D721Med (cell line): ENCODE results near the gene ACVR1B.

Source experiments
- DNase-seq: peaks from one replicate; pipeline ENCODE4 v3.0.0; 2011; ENCODE audit warnings: low spot score; ENCODE audit not compliant: insufficient read length
- FAIRE-seq: peaks from 2 replicates; lab custom pipeline; 2011; peaks lifted over from hg19 to GRCh38; lab: Jason Lieb, UNC
- TF ChIP-seq, protein P1 (sequence below): IDR thresholded peaks from 2 replicates; pipeline ENCODE4 v1.5.1; 2012; ENCODE audit warnings: mild to moderate bottlenecking, control low read depth; ENCODE audit not compliant: insufficient read depth; ENCODE audit errors: missing control alignments

Gene ACVR1B

GRCh38 chr12:51972422-51972812 is 20.9 kb downstream of the ACVR1B start:
- TF ChIP-seq, protein P1, sequence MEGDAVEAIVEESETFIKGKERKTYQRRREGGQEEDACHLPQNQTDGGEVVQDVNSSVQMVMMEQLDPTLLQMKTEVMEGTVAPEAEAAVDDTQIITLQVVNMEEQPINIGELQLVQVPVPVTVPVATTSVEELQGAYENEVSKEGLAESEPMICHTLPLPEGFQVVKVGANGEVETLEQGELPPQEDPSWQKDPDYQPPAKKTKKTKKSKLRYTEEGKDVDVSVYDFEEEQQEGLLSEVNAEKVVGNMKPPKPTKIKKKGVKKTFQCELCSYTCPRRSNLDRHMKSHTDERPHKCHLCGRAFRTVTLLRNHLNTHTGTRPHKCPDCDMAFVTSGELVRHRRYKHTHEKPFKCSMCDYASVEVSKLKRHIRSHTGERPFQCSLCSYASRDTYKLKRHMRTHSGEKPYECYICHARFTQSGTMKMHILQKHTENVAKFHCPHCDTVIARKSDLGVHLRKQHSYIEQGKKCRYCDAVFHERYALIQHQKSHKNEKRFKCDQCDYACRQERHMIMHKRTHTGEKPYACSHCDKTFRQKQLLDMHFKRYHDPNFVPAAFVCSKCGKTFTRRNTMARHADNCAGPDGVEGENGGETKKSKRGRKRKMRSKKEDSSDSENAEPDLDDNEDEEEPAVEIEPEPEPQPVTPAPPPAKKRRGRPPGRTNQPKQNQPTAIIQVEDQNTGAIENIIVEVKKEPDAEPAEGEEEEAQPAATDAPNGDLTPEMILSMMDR = no peak
- FAIRE-seq (no peak), DNase-seq (no peak)

GRCh38 chr12:51972849-51973273 is 21.4 kb downstream of the ACVR1B start:
- no peak for DNase-seq
- TF ChIP-seq, protein P1 = no peak

GRCh38 chr12:51973560-51973959 is 22.1 kb downstream of the ACVR1B start:
- FAIRE-seq = no peak
- TF ChIP-seq, protein P1 = no peak
- DNase-seq = no peak

More at GRCh38 chr12:51972849-51973273, 21.4 kb downstream of the ACVR1B start:
- no peak for FAIRE-seq

DNA sequence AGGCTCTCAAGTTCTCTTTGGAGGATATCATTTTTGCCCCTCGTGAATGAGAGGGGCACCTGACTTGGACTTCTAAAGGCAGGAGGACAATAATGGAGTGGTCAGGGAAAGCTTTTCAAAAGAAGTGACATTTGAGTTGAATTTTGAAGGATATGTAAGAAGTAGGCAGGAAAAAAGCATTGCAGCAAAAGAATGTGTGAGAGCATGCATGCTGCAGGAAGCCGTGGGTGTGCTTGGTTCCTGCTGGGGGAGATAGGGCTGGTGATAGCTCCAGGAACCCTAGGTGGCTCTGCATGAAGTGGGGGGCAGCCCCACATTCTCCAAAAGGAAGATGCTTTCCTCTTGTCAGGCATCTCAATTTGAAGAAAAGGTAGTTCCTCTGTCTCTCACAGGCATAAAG is 23.1 kb downstream of the ACVR1B start:
- TF ChIP-seq, protein P1 = no peak
- DNase-seq (no peak), FAIRE-seq (no peak)

- no peak for FAIRE-seq
- DNase-seq = no peak
- TF ChIP-seq, protein P1 = no peak
Observed at GRCh38 chr12:51975196-51975595, 23.7 kb downstream of the ACVR1B start.

DNA sequence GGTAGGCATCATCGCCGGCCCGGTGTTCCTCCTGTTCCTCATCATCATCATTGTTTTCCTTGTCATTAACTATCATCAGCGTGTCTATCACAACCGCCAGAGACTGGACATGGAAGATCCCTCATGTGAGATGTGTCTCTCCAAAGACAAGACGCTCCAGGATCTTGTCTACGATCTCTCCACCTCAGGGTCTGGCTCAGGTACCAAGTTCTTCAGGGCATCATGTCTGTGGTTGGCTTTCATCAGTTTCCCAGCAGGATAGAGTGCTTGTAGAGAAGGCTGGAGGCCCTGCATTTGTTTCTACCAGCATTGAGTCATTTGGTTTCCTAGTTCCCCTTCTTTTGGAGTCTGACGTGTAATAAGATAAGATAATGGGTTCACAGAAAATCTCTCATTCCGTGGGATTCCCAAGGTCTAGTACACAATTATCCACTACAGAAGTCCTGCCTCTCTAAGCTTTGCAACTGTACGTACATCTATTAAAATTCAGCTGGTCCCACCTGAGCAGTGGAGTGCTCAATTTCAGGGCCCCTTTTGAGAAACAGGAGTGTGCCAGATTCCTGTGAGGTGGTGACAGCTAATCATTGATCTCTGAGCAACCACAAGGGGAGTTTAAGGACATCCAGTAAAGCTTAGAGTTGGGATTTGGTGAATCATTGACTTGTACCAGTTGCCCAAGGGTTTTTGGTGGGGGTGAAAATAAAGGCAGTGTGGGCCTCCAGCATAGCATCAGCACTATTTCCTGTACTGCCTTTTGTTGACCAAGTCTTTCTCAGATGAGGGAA is 25.1 kb downstream of the ACVR1B start:
- DNase-seq (no peak), FAIRE-seq (no peak)

More for the DNA sequence above, 25.1 kb downstream of the ACVR1B start:
- TF ChIP-seq, protein P1 = no peak
